ENCODE results near the gene PPFIBP2.
A peak's percentile ranks its signal among the peaks of the same experiment; 100 is the strongest.

Gene PPFIBP2

DNA sequence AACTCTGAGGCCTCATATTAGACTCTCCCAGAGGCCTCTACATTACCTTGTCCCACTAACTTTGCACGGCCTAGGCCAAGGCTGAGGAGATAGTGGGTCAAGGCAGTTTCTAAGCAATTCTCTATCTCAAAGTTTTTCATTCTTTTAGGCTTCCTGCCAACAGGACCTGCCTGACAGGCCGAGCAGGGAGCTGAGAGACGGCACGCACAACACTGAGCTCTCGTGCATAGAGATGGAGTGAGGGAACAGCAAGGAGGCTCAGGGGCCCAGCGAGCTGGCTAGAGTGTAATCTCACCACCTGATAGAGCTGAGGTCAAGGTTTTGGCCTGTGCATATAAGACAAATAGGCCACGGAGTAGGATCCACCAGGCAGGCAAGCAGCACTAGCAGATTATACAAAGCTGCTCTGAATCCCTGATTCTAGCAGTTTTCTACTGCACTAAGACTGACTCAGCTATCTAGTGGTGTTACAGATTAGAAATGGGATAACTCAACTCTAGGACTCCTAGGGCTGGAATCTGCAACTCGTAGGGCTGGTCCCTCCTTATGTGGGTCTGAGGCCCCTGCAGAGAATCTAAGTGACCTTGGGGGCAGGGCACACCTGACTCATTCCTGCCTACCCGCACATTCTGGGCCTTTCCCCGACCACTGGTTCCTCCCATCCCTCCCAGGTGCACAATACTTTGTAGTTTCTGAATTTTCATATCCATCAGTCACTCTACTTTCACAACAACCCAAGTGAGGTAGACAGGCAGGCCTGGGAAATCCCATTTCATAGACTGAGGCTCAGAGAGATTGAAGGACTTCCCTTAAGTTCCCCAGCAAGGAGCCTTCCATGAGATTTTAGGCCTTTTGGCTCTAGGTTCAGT lies 157.8 kb downstream of the PPFIBP2 start:
- no peak for DNase-seq

DNA sequence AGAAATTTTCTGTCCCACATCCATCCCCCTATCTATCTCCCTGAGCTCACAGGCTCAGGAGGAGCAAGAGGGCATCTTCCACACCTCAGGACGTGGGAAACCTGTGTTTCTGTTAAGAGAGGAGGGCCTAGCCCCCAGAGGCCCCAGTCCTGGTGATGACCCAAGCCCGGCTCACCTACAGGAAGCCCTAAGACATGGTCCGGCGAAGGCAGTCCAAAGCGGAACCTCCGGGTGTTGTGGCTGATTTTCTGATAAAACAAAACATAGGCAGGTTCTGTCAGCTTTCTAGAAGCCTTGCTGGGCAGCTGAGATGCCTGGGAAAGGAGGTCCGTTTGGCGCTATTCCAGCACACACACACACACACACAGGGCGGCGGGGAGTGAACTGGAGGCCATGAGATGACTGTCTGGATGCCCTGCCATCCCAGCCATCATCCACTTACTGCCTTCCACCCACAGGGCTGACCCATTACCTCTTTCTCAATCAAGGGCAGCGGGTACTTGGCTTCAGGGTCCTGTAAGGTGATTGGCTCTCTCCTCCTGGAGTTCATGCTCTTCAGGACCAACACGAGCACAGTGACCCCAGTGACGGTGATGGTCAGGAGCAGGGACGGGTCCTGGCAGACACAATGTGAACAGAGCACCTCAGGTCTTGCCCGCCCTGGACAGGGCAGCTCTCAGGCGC lies 158.6 kb downstream of the PPFIBP2 start:
- no peak for DNase-seq

DNA sequence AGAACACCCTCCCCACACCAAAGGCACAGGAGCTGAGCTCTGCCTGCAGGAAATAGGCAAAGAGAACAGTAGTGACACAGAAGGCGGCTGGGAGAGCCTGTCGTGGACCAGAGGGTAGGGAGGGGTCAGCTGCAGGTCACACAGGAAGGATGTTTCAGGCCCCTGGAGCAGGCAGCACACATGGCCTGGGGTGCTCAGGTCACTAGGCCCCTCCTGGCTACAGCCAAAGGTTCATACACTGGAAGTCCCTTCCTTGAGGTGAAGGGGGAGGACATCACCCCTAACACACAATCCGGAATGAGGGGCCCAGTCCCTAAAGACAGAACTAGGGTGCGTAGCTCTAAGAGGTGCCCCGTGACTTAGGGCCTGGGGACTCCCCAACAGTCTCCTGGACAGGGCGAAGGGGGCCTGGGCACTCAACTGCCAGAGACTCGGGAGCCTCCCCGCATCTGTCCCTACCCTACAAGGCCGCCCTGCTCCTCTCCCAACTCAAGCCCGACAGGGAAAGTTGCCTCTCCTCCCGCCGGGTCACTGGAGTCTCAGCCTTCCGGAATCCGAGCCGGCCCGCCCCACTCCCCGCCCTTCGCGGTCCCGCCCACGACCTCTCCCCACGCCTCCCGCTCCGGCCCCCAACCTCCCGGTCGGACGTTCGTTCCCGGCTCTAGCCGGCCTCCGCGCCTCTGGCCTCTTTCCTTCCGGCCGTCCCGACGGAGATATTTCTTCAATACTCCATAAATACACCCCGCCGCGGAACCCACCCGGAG lies 159.3 kb downstream of the PPFIBP2 start, which contains the start of gene CYB5R2:
TSS of gene CYB5R2 (minus strand) at position 541 of the 764 bp plus-strand sequence. CDS start 675 bp downstream, outside the sequence.
- peak in 1 of 2 experiments; percentile 25 for DNase-seq

DNA sequence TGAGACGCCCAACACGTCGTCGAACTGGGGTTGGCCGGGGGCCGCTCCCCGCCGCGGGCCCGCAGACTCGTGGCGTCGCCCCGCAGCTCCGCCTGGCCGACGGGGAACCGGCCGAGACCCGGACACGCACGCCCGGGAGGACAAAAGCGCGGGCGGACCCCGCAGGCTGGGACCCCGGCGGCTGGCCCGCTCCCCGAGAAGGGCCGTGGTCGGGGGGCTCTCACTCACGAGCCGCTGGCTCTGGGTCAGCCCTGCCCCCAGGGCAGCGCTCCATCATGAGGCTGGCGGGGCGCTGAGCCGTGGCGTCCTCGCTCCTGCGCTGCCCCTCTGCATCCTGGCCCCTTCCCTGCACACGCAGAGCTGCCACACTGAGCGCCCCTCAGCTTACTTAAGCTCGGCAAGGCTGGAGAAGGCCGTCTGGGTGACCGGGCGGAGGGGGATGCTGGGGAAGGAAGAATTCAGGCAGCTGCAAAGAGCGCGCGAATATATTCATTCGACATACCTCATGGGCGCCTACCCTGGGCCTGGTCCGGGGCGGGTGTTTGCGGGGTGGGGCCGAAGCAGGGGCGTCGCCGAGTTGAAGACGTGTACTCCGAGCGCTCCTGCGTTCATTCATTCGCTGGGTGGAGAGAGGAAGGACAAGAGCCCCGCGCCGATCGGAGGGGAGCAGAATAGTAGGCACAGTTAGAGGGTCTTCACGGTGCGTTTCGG lies 160.1 kb downstream of the PPFIBP2 start:
- DNase-seq: peak in 1 of 2 experiments; percentile 57

DNA sequence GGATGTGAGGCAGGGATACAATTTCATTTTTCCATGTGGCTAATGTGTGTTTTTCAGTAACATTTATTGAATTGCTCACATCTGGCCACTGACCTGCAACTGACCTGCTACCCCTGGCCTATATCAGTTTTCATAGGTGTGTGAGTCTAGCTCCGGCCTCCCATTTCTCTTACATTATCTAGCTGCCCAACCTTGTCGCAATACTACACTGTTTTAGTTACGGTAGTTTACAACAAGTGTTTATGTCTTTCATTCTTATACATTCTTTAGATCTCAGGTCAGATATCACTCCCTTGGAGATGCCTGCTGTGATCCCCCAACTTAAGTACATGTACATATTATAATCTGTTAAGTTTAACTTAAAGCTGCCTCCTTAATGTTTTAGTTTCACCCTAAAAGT lies 161.8 kb downstream of the PPFIBP2 start:
- no peak for DNase-seq

DNA sequence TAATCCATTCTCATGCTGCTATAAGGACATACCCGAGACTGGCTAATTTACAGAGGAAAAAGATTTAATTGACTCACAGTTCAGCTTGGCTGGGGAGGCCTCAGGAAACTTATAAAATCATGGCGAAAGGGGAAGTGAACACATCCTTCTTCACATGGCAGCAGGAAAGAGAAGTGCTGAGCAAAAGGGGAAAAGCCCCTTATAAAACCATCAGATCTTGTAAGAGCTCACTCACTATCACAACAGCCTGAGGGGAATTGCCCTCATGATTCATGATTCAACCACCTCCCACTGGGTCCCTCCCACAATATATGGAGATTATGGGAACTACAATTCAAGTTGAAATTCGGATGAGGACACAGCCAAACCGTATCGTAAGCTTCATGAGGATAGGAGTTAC lies 163.3 kb downstream of the PPFIBP2 start:
- DNase-seq: no peak

DNA sequence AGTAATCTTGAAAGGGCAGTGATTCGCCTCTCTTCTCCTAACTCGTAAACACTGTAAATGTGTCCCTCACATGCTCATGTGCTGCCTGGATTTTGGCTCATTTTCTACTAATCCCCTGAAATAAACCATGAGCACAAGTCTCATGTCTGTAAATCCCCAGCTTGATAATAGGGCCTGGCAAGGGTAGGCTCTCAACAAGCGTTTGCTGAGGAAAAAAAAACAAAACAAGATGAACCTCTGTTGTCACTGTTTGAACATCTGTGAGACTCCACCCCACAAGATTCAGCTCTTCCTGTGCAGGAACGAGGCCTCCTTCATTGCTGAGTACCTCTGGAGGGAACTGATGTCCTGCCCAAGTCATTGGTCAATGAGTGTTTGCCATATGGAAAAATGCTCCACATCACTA lies 164.0 kb downstream of the PPFIBP2 start:
- DNase-seq: no peak

DNA sequence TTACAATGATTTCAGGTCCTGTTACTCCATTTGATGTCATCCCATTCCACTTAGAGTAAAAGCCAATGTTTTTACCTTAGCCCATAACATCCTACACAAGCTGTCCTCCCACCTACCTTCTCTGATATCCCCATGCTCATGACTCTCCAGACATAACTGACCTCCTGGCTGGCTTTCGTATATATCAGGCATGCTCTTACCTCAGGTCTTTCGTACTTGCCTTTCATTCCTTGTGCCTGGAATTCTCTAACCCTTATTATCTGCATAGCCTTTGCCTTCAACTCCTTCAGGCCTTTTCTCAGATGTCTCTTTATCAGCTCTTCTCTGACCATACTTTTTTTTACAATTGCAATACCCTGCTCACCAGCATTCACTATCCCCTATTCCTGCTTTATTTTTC lies 169.8 kb downstream of the PPFIBP2 start:
- no peak for DNase-seq

DNA sequence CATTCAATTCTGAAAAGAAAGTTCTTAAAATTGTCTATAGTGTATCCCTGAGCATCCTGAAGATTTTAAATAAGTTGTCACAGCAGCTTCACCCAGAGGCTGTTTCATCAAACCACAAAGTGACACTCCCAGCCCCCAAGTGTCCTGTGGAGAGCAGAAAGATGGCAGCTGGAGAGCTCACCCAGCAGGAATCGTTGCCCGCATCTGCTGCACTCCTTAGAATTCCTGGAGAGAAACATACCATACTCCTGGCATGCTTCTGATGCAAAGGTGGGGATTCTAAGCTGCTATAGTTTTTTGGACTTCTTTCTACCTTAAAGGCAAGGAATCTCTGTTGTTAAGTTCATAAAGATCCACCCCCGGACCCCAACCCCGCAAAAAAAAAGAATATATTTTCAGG lies 173.0 kb downstream of the PPFIBP2 start:
- no peak for DNase-seq

DNA sequence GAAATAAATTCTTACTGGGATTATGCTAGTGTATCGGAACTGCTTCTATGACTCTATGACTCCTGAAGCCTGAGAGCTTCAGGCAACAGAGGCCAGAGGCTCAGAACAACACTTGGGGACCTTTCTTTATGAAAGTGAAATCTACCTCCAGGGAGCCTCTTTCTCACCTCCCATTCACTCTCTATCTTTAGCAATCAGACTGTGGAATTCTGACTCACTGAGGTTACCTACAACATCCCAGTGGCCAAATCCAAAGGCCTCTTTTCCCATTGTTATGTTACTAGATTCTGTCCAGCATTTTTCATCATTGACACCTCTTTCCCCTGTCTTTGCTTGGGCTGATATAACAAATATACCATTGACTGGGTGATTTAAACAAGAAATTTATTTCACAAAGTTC lies 173.6 kb downstream of the PPFIBP2 start:
- DNase-seq: no peak

DNA sequence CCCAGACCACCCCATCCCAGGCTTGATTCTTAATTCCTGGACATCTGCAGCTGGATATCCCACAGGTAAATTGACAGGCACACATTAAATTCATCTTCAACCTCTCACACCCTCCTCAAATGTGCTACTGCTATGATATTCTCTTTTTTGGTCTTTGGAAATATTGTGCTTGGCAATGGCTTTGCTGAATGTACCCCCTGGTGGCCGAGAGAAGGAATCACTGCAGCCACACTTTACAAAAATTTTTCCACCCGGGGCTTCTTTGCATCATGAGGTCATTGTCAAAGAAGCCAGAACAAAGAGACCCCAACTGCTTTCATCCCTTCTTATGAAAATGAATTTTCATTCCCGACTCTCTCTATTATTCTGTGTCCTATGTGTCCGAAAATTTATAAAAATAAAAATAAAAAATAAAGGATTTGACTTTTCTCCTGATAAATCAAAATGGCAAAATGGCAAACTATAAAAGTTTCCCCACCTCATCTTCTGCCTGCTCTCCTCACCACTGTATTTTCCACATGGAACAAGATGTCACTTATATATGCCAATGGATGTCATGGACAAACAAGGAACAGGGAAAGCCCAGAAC lies 174.5 kb downstream of the PPFIBP2 start:
- peak in 1 of 2 experiments; percentile 51 for DNase-seq

DNA sequence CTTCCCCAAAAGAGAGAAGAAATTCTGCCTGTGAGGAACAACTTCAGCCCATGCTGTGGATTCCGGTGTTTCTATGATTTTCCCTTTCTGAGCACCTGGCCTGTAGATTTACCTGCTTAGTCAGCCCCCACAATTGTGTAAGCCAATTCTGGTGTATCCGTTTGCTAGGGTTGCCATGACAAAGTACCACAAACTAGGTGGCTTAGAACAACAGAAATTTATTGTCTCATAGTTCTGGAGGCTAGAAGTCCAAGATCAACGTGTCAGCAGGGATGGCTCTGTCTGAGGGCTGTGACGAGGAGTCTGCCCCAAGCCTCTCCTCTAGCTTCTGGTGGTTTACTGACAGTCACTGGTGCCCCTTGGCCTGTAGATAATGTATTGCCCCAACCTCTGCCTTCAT lies 175.4 kb downstream of the PPFIBP2 start:
- DNase-seq: no peak

DNA sequence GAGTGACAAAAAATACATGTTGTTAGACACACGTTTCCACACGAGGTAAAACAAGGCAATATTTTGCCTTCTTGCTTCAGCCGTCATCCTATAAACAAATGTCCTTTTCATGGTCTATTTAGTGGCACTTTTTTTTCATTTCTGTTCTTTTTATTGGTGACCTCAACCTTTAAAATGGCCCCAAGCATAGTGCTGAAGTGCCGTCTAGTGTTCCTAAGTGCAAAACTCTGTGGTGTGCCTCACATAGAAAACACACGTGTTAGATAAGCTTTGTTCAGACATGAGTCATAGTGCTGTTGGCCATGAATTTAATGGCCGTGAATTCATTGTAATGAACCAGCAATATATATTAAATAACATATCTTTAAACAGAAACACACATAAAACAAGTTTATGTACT lies 176.8 kb downstream of the PPFIBP2 start:
- no peak for DNase-seq

DNA sequence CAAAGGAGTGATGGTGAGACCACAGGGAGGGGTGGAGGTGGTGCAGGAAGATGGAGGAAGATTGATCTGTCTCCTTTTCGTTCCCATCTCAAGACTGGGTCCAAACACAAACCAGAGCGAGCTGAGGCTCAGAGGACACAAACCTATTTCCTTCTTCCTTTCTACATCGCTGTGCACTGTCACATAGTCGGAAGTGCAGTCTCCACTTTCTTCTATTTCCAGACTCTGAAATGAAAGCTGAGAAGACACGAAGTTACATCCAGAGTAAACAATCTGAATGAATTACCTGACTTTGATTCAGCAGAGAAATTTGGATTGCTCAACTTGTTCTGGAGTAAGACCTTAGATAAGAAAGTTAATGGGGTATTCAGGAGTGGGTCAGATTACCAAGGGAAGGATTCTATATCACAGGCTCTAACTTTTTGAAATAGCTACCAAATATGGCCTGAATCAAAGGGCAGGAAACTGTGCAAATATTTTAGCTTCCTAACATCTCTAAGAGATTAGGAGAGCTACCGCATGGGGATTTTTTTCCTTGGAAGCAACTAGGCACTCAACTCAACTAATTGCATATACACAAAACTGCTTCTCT lies 178.1 kb downstream of the PPFIBP2 start:
- no peak for DNase-seq

DNA sequence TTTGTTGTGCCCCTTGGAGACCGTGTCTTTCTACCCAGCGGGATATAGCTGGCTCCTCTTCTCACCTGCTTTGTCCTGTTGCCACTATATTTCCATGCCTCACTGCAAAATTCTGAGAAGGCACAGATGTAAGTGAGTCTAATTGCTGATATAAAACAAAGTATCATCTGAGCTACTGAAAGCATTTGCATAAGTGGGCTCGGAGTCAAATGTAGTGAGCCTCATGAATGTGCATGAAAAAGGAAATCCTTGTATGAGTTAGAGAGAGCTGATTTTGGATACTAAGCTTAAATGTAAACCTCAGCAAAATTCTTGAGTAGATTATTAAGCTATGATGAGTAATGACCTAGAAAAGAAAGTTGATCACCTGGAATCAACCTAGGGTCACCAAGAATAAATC lies 178.6 kb downstream of the PPFIBP2 start:
- DNase-seq: peak; percentile 62 to 66

DNA sequence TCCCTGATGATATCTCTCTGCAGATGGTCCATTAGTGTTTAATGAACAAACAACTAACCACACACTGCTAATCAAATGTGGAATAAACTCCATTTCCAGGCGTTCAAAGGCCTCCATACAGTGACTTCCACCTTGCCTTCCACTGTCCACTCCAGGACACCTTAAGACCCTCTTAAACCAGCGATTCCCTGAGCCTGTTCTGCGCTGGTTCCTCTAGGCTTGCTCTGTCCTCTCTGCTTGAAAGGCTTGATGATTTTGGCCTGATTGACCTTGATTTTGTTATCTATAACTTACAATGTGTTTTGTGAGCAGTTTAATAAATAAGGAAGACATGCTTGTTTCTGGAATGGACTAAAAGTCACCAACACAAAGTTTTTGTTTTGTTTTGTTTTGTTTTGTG lies 180.4 kb downstream of the PPFIBP2 start:
- no peak for DNase-seq

DNA sequence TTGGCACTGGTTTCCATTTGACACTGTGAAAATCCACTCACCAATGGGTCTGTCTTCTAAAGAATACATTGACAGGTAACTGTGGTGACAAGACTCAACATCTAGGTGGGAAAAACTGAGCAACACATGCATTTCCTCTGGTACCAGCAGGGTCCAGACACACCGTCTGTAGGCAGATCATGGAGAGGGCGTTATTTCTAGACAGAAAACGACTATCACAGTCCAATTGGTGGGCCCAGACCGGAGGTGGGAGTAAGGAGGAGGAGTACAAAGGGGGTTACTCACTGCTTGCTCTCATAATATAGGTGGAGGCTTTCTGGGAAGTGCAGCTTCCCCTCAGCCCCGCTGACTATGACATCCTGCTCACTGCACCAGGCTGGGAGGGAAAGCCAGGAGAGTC lies 182.6 kb downstream of the PPFIBP2 start:
- no peak for DNase-seq

All from NCI-H526 (cell line).